Right lobe of liver (tissue), 4 donors: ENCODE data around the gene LRRC71.
A peak's percentile ranks its signal among the peaks of the same experiment; 100 is the strongest.

Source experiments
- CTCF ChIP-seq, 4 donors: fragments of 200-600 bp in 3 of 4; fragments of 450-650 bp in 1 of 4; IDR thresholded peaks; one replicate each; pipeline versions ENCODE4 v1.5.1 to v1.8.0; 2016 to 2022; ENCODE audit warnings: antibody characterized with exemption in 4 of 4, mild to moderate bottlenecking in 2 of 4
- POLR2A ChIP-seq: fragments of 450-650 bp; IDR thresholded peaks from one replicate; pipeline ENCODE4 v1.6.1; 2017; ENCODE audit warnings: antibody characterized with exemption, mild to moderate bottlenecking
- donor health status: DM: no; HTN: no; CAD: no.
- donor health status: DM: no; HTN: no; CAD: no.
- donor health status: DM: no; HTN: yes; CAD: no.

- TF ChIP-seq CTCF (IDR thresholded peaks at IDR 0.05) (peak; percentile 65 to 88 (median 78)), POLR2A (no peak)
These were observed 28.0 kb upstream of the LRRC71 start for GRCh38 chr1:156892190-156893047.
